Tongue (tissue), 2 donors: ENCODE results near the gene THSD4. TPM values are rescaled to one million over a fixed set of nuclear protein-coding genes. Genes with fewer than 3 reads are reported as not detected.
A peak's percentile ranks its signal among the peaks of the same experiment; 100 is the strongest.

Source experiments
- DNase-seq: peaks from one replicate; pipeline ENCODE4 v3.0.0-alpha.2; 2015
- total RNA-seq: library from RNA; depleted of rRNA; stranded (reverse); fragments of >200 nt; gene quantifications from one replicate; pipeline ENCODE4 v1.2.3, GENCODE V29; 2014

The THSD4 gene
- total RNA-seq, 1 donor from 2014 or later = 43.2 TPM

DNA sequence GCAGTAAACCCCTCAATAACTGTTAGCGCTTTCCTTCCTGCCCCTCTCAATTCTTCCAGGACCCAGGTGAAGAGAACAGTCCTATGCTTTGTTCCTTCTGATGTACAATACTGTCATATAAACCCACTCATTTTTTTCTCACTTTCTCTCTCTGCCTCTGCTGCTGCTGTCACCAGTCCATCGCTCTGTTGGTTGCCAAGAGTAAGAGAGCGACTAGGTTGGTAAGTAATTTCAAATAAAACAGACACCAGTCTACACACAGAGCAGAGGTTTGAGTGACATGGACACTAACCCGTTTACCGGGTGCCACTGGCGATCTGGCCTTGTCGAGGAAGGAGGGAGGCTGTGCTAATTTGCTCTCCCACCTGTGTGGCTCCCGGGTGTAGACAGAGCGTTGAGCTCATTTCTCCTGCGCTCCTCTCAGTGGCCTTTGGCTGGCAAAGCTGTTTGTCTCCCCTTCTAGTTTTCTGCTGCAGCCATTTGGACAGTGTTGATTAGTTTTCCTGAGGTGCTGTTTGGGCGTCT is 215.4 kb downstream of the THSD4 start:
- DNase-seq = no peak

- no peak for DNase-seq
Observed at GRCh38 chr15:71331173-71331572, 215.9 kb downstream of the THSD4 start.

DNA sequence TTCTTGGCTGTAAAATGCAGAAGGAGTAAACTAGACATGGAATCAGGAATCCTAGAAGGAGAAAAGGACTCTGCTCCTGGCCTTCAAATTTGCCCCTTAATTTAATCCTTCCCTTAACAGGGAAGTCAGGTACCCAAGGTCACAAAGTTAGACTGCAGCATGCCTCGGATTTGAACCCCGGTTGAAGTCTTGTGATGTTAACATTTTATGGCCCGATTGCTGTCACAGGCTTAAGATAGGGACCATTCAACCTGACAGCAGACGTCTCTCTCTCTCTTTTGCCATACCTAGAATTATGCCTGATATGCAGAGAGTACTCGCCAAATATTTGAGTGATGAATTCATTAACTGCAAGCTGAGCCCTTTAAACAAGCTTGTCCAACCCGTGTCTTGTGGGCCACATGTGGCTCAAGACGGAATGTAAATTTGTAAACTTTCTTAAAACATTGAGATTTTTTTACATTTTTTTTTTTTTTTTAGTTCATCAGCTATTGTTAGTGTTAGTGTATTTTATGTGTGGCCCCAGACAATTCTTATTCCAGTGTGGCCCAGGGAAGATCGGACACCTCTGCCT is 217.2 kb downstream of the THSD4 start:
- no peak for DNase-seq

- peak; percentile 85 for DNase-seq
Observed at GRCh38 chr15:71333136-71333700, 217.9 kb downstream of the THSD4 start.

GRCh38 chr15:71333839-71334238 is 218.6 kb downstream of the THSD4 start:
- DNase-seq = no peak

GRCh38 chr15:71334434-71334833 is 219.2 kb downstream of the THSD4 start:
- DNase-seq = no peak

GRCh38 chr15:71334873-71335272 is 219.6 kb downstream of the THSD4 start:
- peak; percentile 87 for DNase-seq

GRCh38 chr15:71335591-71335990 is 220.3 kb downstream of the THSD4 start:
- DNase-seq = peak; percentile 89

- no peak for DNase-seq
Observed at GRCh38 chr15:71336671-71337070, 221.4 kb downstream of the THSD4 start.

DNA sequence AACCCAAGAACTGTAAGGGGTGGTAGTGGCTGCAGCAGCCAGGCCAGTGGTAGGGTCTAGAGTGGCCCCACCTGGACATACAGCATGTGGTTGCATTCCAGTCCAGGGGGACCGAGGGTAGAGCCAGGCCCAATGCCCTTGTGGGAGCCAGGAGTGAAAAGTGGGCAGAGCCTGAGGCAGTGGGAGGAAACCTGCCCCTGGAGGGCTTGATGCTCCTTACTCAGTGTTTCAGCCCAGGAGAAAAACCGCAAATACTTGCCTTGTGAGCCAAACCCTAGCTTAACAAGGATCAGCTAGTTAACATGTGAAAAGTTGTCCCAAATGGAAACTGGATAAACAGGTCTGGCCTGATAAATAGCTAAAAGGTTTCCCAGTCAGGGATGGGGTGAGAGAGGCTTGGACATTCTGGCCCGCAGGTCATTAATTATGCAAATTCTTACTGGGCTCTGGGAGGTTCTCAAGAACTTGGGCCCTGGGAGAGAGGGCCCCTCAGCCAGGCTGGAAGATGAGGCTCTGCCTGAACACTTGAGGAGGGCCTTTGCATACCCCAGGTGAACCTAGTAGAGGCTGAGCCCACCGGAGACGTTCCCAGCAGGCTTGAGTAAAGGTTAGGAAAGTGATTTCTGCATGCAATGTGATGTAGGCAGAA is 222.1 kb downstream of the THSD4 start:
- DNase-seq = peak; percentile 70

DNA sequence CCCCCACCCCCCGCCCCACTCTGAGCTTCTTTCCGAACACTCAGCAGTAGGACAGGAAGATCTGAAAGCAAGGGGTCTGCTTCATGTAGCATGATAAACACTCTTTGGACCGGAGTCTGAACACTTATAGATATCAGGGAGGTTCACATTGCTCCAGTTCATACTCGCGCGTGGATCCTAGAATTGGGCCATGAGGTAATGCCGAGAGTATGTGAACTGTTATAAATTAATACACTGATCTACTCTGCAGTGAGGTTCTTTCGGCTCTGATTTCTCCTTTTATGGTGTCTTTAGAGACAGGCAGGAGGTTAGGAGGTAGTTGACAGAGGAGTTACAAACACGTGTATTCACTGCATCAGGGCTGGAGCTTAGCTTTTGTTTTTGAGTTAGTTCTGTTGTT is 223.0 kb downstream of the THSD4 start:
- DNase-seq = no peak

- DNase-seq = no peak
Observed at GRCh38 chr15:71338827-71339542, 223.7 kb downstream of the THSD4 start.

- no peak for DNase-seq
Observed at GRCh38 chr15:71341811-71342550, 226.7 kb downstream of the THSD4 start.

- no peak for DNase-seq
Observed at GRCh38 chr15:71342658-71343057, 227.4 kb downstream of the THSD4 start.

DNA sequence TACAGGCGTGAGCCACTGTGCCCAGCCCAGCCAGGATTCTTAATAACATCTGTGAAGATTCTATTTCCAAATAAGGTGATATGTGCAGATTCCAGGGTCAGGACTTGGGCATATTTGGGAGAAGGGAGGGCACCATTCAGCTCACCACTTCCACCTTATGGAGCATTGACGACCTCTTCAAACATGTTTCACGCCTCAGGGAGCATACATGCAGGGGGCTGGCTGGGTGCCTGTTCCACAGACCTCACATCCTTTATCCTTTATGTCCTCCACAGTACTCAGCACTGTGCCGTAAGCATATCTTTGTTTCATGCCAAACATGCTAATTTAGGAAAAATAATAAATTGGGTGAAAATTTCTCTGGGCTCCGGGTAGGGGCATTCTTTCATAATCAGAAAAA is 229.0 kb downstream of the THSD4 start:
- no peak for DNase-seq

DNA sequence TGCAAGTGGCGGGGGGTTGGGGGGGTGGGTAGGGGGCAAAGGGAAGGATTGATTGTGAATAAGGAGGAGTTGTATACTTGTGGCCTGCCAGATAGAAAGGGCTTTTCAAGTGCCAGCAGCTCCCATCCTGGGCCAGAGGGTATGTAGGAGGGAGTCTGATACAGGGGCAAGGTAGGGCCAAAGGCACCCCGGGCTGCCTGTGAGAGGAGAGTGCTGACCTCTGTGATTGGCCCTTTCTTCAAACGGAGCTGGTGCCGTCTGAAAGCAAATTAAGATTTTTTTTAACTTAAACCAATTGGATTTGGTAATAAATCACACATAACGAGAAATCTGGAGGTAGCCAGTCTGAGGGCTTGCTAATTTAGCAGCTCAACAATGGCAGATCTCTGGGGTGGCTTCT is 229.9 kb downstream of the THSD4 start:
- no peak for DNase-seq

- no peak for DNase-seq
Observed at GRCh38 chr15:71346464-71346863, 231.2 kb downstream of the THSD4 start.

DNA sequence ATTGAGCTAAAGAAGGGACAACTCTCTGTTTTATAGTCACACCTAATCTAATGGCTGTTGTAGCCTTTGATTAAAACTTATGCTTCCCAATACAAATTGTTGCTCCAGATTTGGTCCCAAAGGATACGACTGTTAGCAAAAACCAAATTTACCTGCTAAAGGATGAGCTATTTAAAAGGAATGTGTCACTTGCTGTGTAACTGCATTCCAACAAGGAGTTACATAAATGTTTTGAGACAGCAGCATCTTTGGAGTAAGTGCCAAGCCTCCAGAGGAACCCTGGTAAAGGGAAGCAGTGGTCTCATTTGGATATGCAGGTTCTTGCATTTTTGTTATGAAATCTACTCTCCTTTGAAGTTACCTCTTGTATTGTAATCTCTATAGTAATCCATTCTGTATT is 233.3 kb downstream of the THSD4 start:
- DNase-seq = no peak

GRCh38 chr15:71349336-71349735 is 234.1 kb downstream of the THSD4 start:
- DNase-seq = no peak

DNA sequence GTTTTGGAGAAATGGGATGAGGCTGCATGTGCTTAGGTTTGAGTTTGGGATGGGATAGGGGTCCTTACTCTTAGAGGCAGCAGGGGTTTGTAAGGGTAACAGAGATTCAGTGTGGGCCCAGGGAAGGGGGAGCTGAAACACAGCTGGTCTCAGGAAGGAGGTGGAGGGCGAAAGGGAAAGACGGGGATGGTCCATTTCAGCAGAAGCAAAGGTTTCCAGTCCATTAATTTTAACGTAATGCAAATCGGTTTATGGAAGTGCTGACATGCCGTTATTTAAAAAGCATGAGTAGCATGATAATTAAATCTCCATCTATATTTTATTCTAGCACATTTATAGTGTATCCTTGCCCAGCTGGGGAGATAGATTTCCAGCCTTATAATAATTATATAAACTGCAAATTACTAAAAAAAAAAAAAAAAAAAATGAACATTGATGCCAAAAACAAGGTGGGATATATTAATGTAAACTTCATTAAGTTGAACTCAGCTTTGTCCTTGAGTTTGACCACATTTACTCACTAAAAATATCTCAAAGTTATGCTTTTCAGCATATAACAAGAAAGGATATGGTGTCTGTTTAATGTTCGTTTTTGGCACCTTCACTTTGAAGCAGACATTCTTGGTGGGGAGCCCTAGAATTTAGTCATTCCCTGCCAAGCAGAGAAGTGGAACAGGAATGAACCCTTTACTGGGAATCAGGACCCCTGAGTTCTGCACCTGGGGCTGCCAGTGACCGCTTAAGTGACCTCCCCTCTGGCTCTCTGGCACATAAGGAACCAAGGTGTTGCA is 234.7 kb downstream of the THSD4 start:
- DNase-seq = peak; percentile 77

- no peak for DNase-seq
Observed at GRCh38 chr15:71350622-71351378, 235.5 kb downstream of the THSD4 start.
